Common myeloid progenitor, CD34-positive (primary cell): ENCODE data around the gene IFIT2.
"Not testable (repeated sequence)": the region's sequence is repeated elsewhere in the genome, so short reads cannot be mapped to it uniquely, and the experiment has no call there.

Experiments
- CTCF ChIA-PET: fragments of 350-600 bp; sonication (Branson Sonifier 250); formaldehyde crosslinking; loops from one replicate; lab custom pipeline; 2021; ENCODE audit warnings: antibody characterized with exemption; lab: Charles Lee
- POLR2A ChIA-PET: fragments of 350-600 bp; sonication (Branson Sonifier 250); formaldehyde crosslinking; loops from one replicate; lab custom pipeline; 2021; ENCODE audit warnings: antibody characterized with exemption; lab: Charles Lee
- DNase-seq, 3 donors: peaks; one replicate each; pipeline versions ENCODE4 v3.0.0 to v3.0.0-alpha.2; 2013
- H3K27ac ChIP-seq, 2 experiments: 1 replicate in 1 of 2; 2 replicates in 1 of 2; pipeline ENCODE4 v1.7.0; 2013; ENCODE audit warnings: inconsistent platforms in 2 of 2, low read length in 2 of 2, mild to moderate bottlenecking in 2 of 2, low read depth in 1 of 2, moderate library complexity in 1 of 2; ENCODE audit not compliant: severe bottlenecking in 2 of 2, insufficient read depth in 1 of 2, poor library complexity in 1 of 2
- H3K27me3 ChIP-seq, 5 experiments: replicated peaks in 2 of 5; 1 replicate in 3 of 5; 2 replicates in 2 of 5; pipeline versions ENCODE4 v1.6.1 to v1.7.0; 2013; ENCODE audit warnings: low read length in 4 of 5, mild to moderate bottlenecking in 2 of 5, moderate library complexity in 2 of 5, inconsistent platforms in 1 of 5; ENCODE audit not compliant: insufficient read depth in 5 of 5, control insufficient read depth in 4 of 5
- H3K36me3 ChIP-seq, 4 experiments: 1 replicate in 2 of 4; 2 replicates in 2 of 4; pipeline versions ENCODE4 v1.6.1 to v1.7.0; 2013; ENCODE audit warnings: low read length in 3 of 4, control low read depth in 1 of 4, mild to moderate bottlenecking in 1 of 4; ENCODE audit not compliant: control insufficient read depth in 4 of 4, insufficient read depth in 4 of 4
- H3K4me1 ChIP-seq, 4 experiments: 1 replicate in 3 of 4; 2 replicates in 1 of 4; pipeline versions ENCODE4 v1.6.1 to v1.7.1; 2013; ENCODE audit warnings: low read length in 3 of 4, mild to moderate bottlenecking in 3 of 4, control low read depth in 1 of 4, inconsistent platforms in 1 of 4, moderate library complexity in 1 of 4; ENCODE audit not compliant: control insufficient read depth in 4 of 4, insufficient read depth in 4 of 4; ENCODE audit errors: control extremely low read depth in 1 of 4
- H3K4me3 ChIP-seq, 7 experiments: 1 replicate in 4 of 7; 2 replicates in 3 of 7; pipeline versions ENCODE4 v1.5.1 to v1.7.0; 2013; ENCODE audit warnings: mild to moderate bottlenecking in 7 of 7, low read length in 6 of 7, moderate library complexity in 6 of 7, inconsistent platforms in 2 of 7, low read depth in 2 of 7, control low read depth in 1 of 7; ENCODE audit not compliant: insufficient read depth in 4 of 7, control insufficient read depth in 1 of 7; ENCODE audit errors: extremely low read depth in 1 of 7
- H3K9me3 ChIP-seq, 5 experiments: 1 replicate in 4 of 5; 2 replicates in 1 of 5; pipeline versions ENCODE4 v1.6.1 to v1.7.1; 2013; ENCODE audit warnings: low read length in 4 of 5, mild to moderate bottlenecking in 2 of 5, inconsistent platforms in 1 of 5, low read depth in 1 of 5, moderate library complexity in 1 of 5; ENCODE audit not compliant: control insufficient read depth in 4 of 5, insufficient read depth in 2 of 5; ENCODE audit errors: control extremely low read depth in 1 of 5
- WGBS: methylation state at CpG from one replicate; pipeline ENCODE4 v1.1.5; 2013; ENCODE audit not compliant: insufficient coverage; 5-methylcytosine and 5-hydroxymethylcytosine counted together

Gene IFIT2

DNA sequence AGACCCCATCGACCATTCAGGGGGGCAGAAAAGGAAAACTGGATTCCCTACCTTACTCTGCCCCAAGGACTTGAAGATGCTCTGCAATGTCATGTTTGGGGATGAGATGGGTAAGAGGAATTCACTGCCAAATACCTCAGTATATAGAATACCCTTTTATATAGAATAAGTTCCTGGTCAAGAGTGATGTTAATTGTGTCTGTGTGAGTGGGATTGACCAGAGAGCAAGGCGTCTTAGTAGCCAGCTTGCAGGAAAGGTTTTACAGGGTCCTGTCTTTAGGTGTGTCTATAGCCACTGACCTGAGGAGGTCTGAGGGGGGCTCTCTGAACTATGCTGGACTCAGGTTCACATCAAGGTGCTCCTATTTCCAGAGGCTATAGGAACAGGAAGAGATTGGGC, 27.3 kb downstream of the IFIT2 start:
- Histone ChIP-seq H3K36me3 (no peaks in the 10 kb centered on the region), H3K9me3 (no peaks in the 10 kb centered on the region), H3K27ac (no peak overlapping the region), H3K4me3 (peak overlapping the region in 5 of 7 experiments; percentile 63 to 95 (median 79)), H3K4me1 (peaks cover 32 to 65% (median 46%) of the 10 kb centered on the region in 4 experiments), H3K27me3 (no peaks in the 10 kb centered on the region)
- DNase-seq: no peak
- 100% methylated on average over 1 of the region's 2 CpGs for WGBS
- POLR2A ChIA-PET: no interaction called here
- CTCF ChIA-PET: interaction anchor here (1.7 to 1.9 kb wide), 2 partner anchors 10 to 25 kb away, joined by 3 to 4 read pairs; no protein-coding TSS in a partner anchor

DNA sequence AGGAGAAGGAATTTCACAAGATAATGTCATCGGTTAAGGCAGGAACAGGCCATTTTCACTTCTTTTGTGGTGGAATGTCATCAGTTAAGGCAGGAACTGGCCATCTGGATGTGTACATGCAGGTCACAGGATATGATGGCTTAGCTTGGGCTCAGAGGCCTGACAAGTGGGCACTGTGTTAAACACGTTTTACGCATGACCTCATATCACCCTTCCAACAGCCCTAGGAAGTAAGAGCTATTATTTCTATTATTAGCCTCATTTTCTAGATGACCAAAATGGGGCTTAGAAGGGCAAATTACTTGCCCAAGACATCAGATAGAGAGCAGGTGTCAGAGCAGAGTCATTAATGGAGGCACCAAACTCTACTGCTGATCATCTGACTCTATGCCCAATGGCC, 28.2 kb downstream of the IFIT2 start:
- H3K9me3 ChIP-seq, H3K27me3 ChIP-seq, DNase-seq, H3K27ac ChIP-seq, POLR2A ChIA-PET, H3K36me3 ChIP-seq: not testable (repeated sequence)
- peaks cover 32 to 66% (median 47%) of the 10 kb centered on the region in 4 experiments for H3K4me1 ChIP-seq
- no CpG with 5 or more reads among the region's 3 CpGs for WGBS
- CTCF ChIA-PET: interaction anchor here (0.9 to 1.9 kb wide), 4 partner anchors 9 to 42 kb away, joined by 3 to 4 read pairs (median 3); no protein-coding TSS in a partner anchor
- peak overlapping the region in 1 of 7 experiments; percentile 10 for H3K4me3 ChIP-seq

DNA sequence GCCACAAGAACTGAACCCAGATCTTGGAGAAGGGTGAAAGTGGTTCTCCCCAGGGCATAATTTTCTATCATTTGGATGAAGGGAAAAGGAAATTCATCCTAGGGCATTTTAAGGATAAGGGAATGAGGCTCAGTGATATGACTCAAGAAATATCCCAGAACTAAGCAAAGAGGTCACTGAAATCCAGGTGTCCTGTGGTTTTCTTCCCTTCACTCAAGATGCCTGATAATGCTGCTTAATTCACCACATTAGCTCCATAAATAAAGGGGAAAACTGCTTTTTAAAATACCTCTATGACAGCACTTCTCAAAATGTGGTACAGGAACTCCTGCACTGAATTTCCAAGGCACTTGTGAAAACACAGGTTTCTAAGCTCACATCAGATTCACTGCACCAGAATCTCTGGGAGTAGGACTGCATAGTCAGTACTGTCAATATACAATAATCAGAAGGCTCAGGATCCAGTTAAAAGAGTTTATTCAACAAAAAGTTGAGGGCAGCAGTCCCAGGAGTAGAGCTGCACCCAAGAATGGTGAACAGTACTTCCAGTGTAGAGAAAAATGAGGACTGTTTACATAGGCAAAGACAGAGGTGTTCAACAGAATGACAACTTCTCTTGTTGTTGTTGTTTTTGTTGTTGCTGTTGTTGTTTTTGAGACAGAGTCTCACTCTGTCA, 28.8 kb downstream of the IFIT2 start:
- CTCF ChIA-PET: interaction anchor here (0.9 to 1.9 kb wide), 4 partner anchors 9 to 41 kb away, joined by 3 to 4 read pairs (median 3); no protein-coding TSS in a partner anchor
- no peak for DNase-seq
- H3K9me3 ChIP-seq: no peaks in the 10 kb centered on the region
- H3K27ac ChIP-seq: no peak overlapping the region
- POLR2A ChIA-PET: no interaction called here
- H3K27me3 ChIP-seq: no peaks in the 10 kb centered on the region
- peak overlapping the region in 1 of 7 experiments; percentile 28 for H3K4me3 ChIP-seq
- peaks cover 32 to 66% (median 47%) of the 10 kb centered on the region in 4 experiments for H3K4me1 ChIP-seq
- H3K36me3 ChIP-seq: no peaks in the 10 kb centered on the region

DNA sequence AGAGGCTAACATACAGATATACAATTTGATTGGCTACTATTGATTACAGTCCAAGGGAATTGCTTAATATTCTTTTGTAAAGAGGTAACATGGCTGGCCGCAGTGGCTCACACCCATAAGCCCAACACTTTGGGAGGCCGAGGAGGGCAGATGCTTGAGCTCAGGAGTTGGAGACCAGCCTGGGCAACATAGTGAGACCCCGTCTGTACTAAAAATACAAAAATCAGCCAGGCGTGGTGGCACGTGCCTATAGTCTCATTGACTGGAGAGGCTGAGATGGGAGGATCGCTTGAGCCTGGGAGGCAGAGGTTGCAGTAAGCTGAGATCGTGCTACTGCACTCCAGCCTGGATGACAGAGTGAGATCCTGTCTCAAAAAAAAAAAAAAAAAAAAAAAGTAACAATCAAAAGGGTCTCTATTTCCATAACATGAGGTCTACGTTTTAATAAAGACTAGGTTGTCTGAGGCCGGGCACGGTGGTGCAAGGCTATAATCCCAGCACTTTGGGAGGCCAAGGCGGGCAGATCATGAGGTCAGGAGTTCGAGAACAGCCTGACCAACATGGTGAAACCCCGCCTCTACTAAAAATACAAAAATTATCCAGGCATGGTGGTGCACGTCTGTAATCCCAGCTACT, 29.8 kb downstream of the IFIT2 start:
- H3K9me3 ChIP-seq, H3K36me3 ChIP-seq, DNase-seq, POLR2A ChIA-PET, H3K27me3 ChIP-seq: not testable (repeated sequence)
- Histone ChIP-seq H3K4me1 (peaks cover 32 to 66% (median 47%) of the 10 kb centered on the region in 4 experiments), H3K4me3 (peak overlapping the region in 3 of 7 experiments; percentile 48 to 77 (median 61)), H3K27ac (peak overlapping the region; percentile 16 to 67)
- 83% methylated on average over 13 of the region's 14 CpGs for WGBS
- CTCF ChIA-PET: interaction anchor here (1.0 kb wide), 2 partner anchors 32 to 54 kb away, joined by 3 to 4 read pairs; no protein-coding TSS in a partner anchor

DNA sequence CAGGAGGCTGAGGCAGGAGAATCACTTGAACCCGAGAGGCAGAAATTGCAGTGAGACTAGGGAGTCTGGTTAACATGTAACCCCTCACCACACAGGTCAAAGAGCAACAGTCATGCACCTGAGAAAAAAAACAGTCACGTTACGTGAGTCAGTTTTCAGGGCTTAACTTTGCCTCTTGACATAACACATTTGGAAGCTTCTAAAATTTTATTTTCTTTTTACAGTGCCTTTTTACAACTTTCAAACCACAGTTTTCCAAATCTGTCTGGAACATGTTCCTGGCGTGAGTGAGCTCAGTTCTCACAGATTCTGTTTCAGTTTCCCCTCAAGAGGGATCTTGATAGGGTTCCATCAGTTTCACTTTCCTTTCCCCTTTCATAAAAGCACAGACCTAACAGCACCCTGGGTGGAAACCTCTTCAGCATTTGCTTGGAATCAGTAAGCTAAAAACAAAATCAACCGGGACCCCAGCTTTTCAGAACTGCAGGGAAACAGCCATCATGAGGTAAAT, 30.3 kb downstream of the IFIT2 start:
- ChIA-PET POLR2A (no interaction called here), CTCF (interaction anchor here (0.7 to 1.2 kb wide), 4 partner anchors 12 to 54 kb away, joined by 3 to 4 read pairs (median 3); no protein-coding TSS in a partner anchor)
- H3K4me1 ChIP-seq: peaks cover 32 to 65% (median 47%) of the 10 kb centered on the region in 4 experiments
- H3K27ac ChIP-seq: peak overlapping the region; percentile 16 to 67
- WGBS: 9% methylated on average over 5 of the region's 5 CpGs
- H3K4me3 ChIP-seq: peak overlapping the region in 6 of 7 experiments; percentile 45 to 77 (median 60)
- H3K36me3 ChIP-seq: no peaks in the 10 kb centered on the region
- no peaks in the 10 kb centered on the region for H3K27me3 ChIP-seq
- DNase-seq: peak; percentile 68 to 93 (median 86)
- no peaks in the 10 kb centered on the region for H3K9me3 ChIP-seq

DNA sequence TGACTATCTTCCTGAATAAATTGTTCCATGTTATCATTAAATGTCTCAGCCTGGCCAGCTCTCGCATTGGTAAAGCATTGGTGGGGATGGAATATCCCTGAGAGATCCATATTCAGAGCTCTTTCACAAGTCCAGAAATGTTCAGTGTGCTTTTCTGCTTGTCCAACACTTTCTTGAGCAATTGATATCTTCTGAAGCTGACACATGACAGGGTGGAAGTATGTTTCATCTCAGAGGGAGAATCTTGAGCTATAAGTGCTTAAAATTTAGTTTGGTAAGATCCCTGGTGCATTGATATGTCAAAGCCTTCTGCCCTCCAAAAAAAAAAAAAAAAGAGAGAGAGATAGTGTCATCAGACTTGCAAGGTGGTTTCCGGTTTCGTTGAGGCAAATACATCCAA, 33.4 kb downstream of the IFIT2 start:
- peaks cover 10 to 24% (median 14%) of the 10 kb centered on the region in 4 experiments for H3K36me3 ChIP-seq
- 100% methylated on average over 1 of the region's 3 CpGs for WGBS
- POLR2A ChIA-PET: no interaction called here
- H3K9me3 ChIP-seq: no peaks in the 10 kb centered on the region
- CTCF ChIA-PET: no interaction called here
- DNase-seq: no peak
- no peak overlapping the region for H3K27ac ChIP-seq
- no peaks in the 10 kb centered on the region for H3K27me3 ChIP-seq
- peaks cover 21 to 39% (median 27%) of the 10 kb centered on the region in 4 experiments for H3K4me1 ChIP-seq
- H3K4me3 ChIP-seq: no peak overlapping the region
